OCI-LY7 (cell line): ENCODE measurements around the gene TAB2.

Experiments used
- EZH2phosphoT487 ChIP-seq: fragments of 200-600 bp; sonication (generic); IDR thresholded peaks from 2 replicates; pipeline ENCODE4 v1.6.1; 2018; ENCODE audit warnings: low read depth, borderline replicate concordance, mild to moderate bottlenecking, mixed run types, antibody characterized with exemption, low read length, moderate library complexity, mixed read lengths
- TF ChIP-seq, protein P1 (sequence below): fragments of 200-600 bp; sonication (generic); conservative IDR thresholded peaks from 2 replicates; pipeline ENCODE4 v1.5.1; 2014; ENCODE audit warnings: mild to moderate bottlenecking, antibody characterized with exemption, low read length, moderate library complexity, mixed read lengths

DNA sequence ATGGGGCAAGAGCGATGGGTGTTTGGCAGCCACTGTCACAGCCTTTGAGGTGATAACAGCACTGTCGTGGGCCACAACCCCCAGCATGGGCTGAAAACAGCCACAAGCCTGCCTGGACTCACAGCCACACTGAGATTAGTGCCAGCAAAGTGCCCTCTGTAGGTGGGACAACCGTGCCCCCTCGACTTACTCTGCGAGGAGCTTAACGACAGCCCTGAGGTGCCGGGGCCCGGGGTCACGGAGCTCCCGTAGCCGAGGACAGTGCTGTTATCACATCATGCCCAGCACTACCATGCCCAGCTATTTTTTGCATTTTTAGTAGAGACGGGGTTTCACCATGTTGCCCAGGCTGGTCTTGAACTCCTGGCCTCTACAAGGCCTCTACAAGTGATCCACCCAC, 119.1 kb downstream of the TAB2 start:
- TF ChIP-seq, protein P1, sequence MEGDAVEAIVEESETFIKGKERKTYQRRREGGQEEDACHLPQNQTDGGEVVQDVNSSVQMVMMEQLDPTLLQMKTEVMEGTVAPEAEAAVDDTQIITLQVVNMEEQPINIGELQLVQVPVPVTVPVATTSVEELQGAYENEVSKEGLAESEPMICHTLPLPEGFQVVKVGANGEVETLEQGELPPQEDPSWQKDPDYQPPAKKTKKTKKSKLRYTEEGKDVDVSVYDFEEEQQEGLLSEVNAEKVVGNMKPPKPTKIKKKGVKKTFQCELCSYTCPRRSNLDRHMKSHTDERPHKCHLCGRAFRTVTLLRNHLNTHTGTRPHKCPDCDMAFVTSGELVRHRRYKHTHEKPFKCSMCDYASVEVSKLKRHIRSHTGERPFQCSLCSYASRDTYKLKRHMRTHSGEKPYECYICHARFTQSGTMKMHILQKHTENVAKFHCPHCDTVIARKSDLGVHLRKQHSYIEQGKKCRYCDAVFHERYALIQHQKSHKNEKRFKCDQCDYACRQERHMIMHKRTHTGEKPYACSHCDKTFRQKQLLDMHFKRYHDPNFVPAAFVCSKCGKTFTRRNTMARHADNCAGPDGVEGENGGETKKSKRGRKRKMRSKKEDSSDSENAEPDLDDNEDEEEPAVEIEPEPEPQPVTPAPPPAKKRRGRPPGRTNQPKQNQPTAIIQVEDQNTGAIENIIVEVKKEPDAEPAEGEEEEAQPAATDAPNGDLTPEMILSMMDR, result no peak
- no peak for TF ChIP-seq EZH2phosphoT487
